Lung (tissue), 16 donors: ENCODE results near the gene IDH3B. TPM values are rescaled to one million over a fixed set of nuclear protein-coding genes. Genes with fewer than 3 reads are reported as not detected.

Source experiments
- ATAC-seq: fragments of 200-7000 bp; cut with Tn5 transposase; one replicate; pipeline ENCODE4 v1.9.1; 2020; ENCODE audit warnings: moderate number of reproducible peaks; ENCODE audit not compliant: insufficient read depth, low FRiP score
- DNase-seq, 3 donors: peaks; one replicate each; pipeline ENCODE4 v3.0.0-alpha.2; 2013 to 2017
- H3K27ac ChIP-seq, 2 donors: one replicate each; pipeline ENCODE4 v1.5.1; 2013; ENCODE audit warnings: mild to moderate bottlenecking in 2 of 2, moderate library complexity in 2 of 2, control low read depth in 1 of 2, inconsistent platforms in 1 of 2, low read depth in 1 of 2, low read length in 1 of 2
- H3K27me3 ChIP-seq, 3 donors: one replicate each; pipeline ENCODE4 v1.5.1; 2013; ENCODE audit warnings: low read length in 2 of 3; ENCODE audit not compliant: control insufficient read depth in 3 of 3, insufficient read depth in 3 of 3
- H3K36me3 ChIP-seq, 4 donors: one replicate each; pipeline ENCODE4 v1.5.1; 2013; ENCODE audit warnings: low read length in 4 of 4, mild to moderate bottlenecking in 1 of 4, moderate library complexity in 1 of 4; ENCODE audit not compliant: control insufficient read depth in 4 of 4, insufficient read depth in 4 of 4
- H3K4me1 ChIP-seq, 5 donors: one replicate each; pipeline ENCODE4 v1.5.1; 2013; ENCODE audit warnings: low read length in 5 of 5, mild to moderate bottlenecking in 2 of 5, moderate library complexity in 1 of 5; ENCODE audit not compliant: control insufficient read depth in 5 of 5, insufficient read depth in 5 of 5
- H3K4me3 ChIP-seq: one replicate; pipeline ENCODE4 v1.5.1; 2013; ENCODE audit warnings: mild to moderate bottlenecking, control low read depth, moderate library complexity
- H3K9ac ChIP-seq, 2 donors: one replicate each; pipeline ENCODE4 v1.5.1; 2013; ENCODE audit warnings: low read length in 2 of 2, control low read depth in 1 of 2; ENCODE audit not compliant: insufficient read depth in 1 of 2
- H3K9me3 ChIP-seq, 4 donors: one replicate each; pipeline ENCODE4 v1.5.1; 2013; ENCODE audit warnings: low read length in 3 of 4, mild to moderate bottlenecking in 1 of 4, moderate library complexity in 1 of 4; ENCODE audit not compliant: control insufficient read depth in 4 of 4, insufficient read depth in 3 of 4
- WGBS, 2 donors: extraction: QIAGEN DNeasy Blood & Tissue Kit; methylation state at CpG; one replicate each; pipeline ENCODE4 v1.1.7; 2013; 5-methylcytosine and 5-hydroxymethylcytosine counted together
- long read RNA-seq, 5 donors: transcript quantifications; one replicate each; lab custom pipeline, GENCODE V29; 2026
- polyA plus RNA-seq, 2 donors: library from polyadenylated mRNA; stranded (reverse); fragments of 200-250 nt; gene quantifications; one replicate each; pipeline ENCODE4 v1.2.1, GENCODE V29; 2013
- total RNA-seq, 2 donors: library from RNA; depleted of rRNA in 1 of 2; stranded (reverse); fragments of >200 nt in 1 of 2; gene quantifications; one replicate each; pipeline ENCODE4 v1.2.1, GENCODE V29; 2014 to 2021
- TF ChIP-seq, protein P1 (sequence below): IDR thresholded peaks from 2 replicates; pipeline ENCODE4 v1.5.1; 2012; ENCODE audit warnings: mild to moderate bottlenecking; ENCODE audit errors: control extremely low read depth, extremely low read depth
- donor health status: control.
- donor health status: control.
- donor health status: Bipolar disorder and iron deficiency.
- donor health status: healthy.
- donor health status: DM: yes; HTN: yes; CAD: no.

The IDH3B gene
- 10 to 100 TPM; 67.9 to 72.4 TPM for total RNA-seq
- 10 to 100 TPM; 65.3 to 83.1 TPM for polyA plus RNA-seq
- long read RNA-seq, donor 1, transcript IDH3B-201 (12 exons, 1,545 nt), result major isoform, 15 of 32 reads
- long read RNA-seq, donor 1, partial matches to known transcripts, result 9 of 32 reads
- long read RNA-seq, donor 1, other reads (novel, unspliced or antisense), result 0 of 32 reads
- long read RNA-seq, donor 2, partial matches to known transcripts, result 7 of 18 reads
- long read RNA-seq, donor 2, other reads (novel, unspliced or antisense), result 5 of 18 reads
- long read RNA-seq, donor 3, transcript IDH3B-201 (12 exons, 1,545 nt), result major isoform, 14 of 18 reads
- long read RNA-seq, donor 3, partial matches to known transcripts, result 0 of 18 reads
- long read RNA-seq, donor 3, other reads (novel, unspliced or antisense), result 0 of 18 reads
- long read RNA-seq, donor 4, partial matches to known transcripts, result 0 of 3 reads
- long read RNA-seq, donor 4, other reads (novel, unspliced or antisense), result 0 of 3 reads
- long read RNA-seq, donor 5, transcript IDH3B-201 (12 exons, 1,545 nt), result major isoform, 15 of 53 reads
- long read RNA-seq, donor 5, partial matches to known transcripts, result 32 of 53 reads
- long read RNA-seq, donor 5, other reads (novel, unspliced or antisense), result 0 of 53 reads

DNA sequence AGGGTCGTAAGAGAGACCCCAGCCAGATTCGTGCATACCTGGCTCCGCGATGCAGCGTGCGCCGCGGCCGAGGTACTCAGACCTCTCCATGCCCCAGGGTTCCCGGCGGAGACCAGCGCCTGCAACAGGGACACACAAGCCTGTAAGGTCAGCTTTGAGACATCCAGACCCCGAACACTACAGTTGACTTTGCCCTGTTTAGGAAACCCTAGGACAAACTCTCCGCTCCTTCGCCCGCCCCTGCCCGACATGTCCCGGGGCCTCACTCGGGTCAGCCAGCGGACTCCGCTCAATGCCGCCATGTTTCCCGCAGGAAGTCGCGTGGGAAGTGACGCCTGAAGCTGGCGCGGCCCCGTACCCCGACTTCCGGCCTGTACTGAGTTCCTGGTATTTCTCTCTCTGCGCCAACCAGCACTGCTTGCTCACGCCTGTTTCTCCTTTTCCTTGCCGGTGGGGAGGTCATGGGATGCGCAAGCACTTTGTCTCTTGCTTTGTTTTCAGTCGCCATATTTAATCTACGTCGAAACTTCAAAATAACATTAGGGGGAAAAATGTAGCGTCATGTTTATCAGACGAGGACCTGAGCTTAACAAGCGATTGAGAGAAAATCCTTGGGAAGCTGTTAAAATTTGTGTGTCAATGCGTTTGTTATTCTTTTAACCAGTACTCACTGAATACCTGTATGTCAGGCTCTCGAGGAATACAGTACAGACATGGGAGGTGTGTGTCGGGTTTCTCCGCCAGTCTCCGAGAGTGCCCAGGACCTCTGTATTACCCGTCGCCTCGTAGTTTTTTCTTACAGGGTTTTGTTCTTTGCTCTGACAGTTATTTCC, at the start of gene IDH3B:
Gene IDH3B (minus strand): TSS at position 330 of the 833 bp plus-strand sequence. CDS start 28 bp downstream, at position 302.
- Histone ChIP-seq H3K27ac (peak within 1 kb of the TSS; percentile 78 to 94), H3K27me3 (no peaks in the 10 kb centered on the region), H3K9me3 (peaks cover 0 to 1% (median 0%) of the 10 kb centered on the region in 4 donors), H3K4me1 (peaks cover 3 to 12% (median 4%) of the 10 kb centered on the region in 5 donors), H3K36me3 (peaks cover 5 to 24% (median 19%) of the 10 kb centered on the region in 4 donors), H3K4me3 (peak within 1 kb of the TSS; percentile 98), H3K9ac (peak within 1 kb of the TSS; percentile 63 to 82)
- ATAC-seq (peak; percentile 93), DNase-seq (peak; percentile 94 to 96 (median 95))
- TF ChIP-seq, protein P1, sequence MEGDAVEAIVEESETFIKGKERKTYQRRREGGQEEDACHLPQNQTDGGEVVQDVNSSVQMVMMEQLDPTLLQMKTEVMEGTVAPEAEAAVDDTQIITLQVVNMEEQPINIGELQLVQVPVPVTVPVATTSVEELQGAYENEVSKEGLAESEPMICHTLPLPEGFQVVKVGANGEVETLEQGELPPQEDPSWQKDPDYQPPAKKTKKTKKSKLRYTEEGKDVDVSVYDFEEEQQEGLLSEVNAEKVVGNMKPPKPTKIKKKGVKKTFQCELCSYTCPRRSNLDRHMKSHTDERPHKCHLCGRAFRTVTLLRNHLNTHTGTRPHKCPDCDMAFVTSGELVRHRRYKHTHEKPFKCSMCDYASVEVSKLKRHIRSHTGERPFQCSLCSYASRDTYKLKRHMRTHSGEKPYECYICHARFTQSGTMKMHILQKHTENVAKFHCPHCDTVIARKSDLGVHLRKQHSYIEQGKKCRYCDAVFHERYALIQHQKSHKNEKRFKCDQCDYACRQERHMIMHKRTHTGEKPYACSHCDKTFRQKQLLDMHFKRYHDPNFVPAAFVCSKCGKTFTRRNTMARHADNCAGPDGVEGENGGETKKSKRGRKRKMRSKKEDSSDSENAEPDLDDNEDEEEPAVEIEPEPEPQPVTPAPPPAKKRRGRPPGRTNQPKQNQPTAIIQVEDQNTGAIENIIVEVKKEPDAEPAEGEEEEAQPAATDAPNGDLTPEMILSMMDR, result no peak
- WGBS, 2 donors, result 6% methylated on average over 48 to 49 of the region's 49 CpGs

DNA sequence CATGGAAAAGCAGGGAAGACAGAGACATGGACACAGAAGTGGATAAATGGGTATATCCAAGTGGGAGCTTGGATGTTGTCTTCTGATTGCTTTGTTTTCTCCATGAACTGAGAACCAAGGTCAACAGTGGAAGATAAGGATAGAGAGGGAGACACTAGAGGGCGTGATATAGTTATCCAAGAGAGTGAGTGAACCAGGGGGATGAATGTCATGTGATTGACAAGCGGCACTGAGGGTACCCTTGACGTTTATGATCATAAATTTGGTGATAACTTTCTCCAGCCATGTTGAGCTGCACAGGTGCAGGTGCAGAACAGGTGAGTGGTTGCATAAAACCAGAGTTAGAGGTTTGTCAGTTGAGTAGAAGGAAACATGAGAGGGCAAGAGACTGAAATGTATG, 49.3 kb upstream of the IDH3B start:
- no peaks in the 10 kb centered on the region for H3K9me3 ChIP-seq
- DNase-seq (no peak), ATAC-seq (no peak)
- no peaks in the 10 kb centered on the region for H3K4me1 ChIP-seq
- TF ChIP-seq, protein P1, result no peak
- 25 to 34% methylated on average over 3 of the region's 3 CpGs for WGBS, 2 donors
- no peak overlapping the region for H3K27ac ChIP-seq
- H3K4me3 ChIP-seq, result no peak overlapping the region
- H3K27me3 ChIP-seq, result no peaks in the 10 kb centered on the region
- H3K36me3 ChIP-seq, result no peaks in the 10 kb centered on the region
- H3K9ac ChIP-seq, result no peak overlapping the region

DNA sequence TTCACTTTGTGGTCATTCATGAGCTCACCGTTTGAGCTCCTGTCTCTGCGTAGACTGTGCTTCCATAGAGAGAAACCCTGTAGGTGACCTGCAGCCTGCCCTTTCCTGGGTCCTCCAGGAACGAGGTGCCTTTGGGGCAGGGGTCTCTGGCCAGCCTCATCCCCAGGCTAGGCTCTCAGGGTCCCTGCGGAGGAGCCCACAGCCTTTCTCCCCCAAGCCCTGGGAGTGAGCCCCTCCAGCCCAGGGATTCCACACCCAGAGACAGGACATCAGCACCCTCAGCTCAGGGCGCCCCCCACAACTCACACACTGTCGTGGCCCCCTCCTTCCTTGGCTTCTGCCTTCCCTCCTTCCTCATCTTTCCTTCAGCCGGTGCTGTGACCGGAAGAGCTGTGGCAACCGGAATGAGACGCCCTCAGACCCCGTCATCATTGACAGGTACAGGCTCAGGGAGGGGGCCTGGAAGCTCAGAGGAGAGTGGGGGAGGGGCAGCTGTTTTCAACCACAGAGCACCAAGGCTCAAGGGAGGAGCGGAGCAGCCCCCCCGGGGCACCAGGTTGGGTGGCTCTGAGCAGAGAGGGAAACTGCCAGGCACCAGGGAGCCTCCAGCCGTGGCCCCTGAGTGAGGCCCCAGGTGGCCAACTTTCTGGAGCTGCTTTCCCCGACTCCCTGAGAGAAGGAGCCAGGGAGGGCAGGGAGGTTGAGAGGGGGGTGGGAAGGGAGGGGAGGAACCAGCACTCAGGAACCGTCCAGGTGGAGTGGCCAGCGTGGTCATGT, 45.4 kb upstream of the IDH3B start:
- TF ChIP-seq, protein P1, result no peak
- Histone ChIP-seq H3K36me3 (no peaks in the 10 kb centered on the region), H3K27ac (no peak overlapping the region), H3K4me3 (no peak overlapping the region), H3K27me3 (no peaks in the 10 kb centered on the region), H3K9me3 (no peaks in the 10 kb centered on the region), H3K4me1 (no peaks in the 10 kb centered on the region), H3K9ac (no peak overlapping the region)
- ATAC-seq, result no peak
- WGBS, 2 donors, result 66 to 71% methylated on average over 17 of the region's 17 CpGs
- no peak for DNase-seq
